ENCODE measurements around the gene NMT1.

- TF ChIP-seq CTCF (conservative IDR thresholded peaks at IDR 0.05) (no peak), EZH2 (IDR thresholded peaks at IDR 0.05; ENCODE audit: low read depth) (no peak)
These were observed 18.6 kb upstream of the NMT1 start for GRCh38 chr17:45042346-45043120.
